GM12878 (cell line): ENCODE results near the gene GREM1. TPM values are rescaled to one million over a fixed set of nuclear protein-coding genes. Genes with fewer than 3 reads are reported as not detected.

Source experiments
- ATAC-seq: fragments of 200-7000 bp; cut with Tn5 transposase; 3 replicates; pipeline ENCODE4 v1.9.1; 2020; ENCODE audit warnings: mild to moderate bottlenecking, moderate library complexity
- BruUV-seq: library from RNA; stranded (reverse); fragments of 400-500 nt; replicated peaks from 2 replicates; lab custom pipeline; 2021; lab: Mats Ljungman, UMichigan
- CTCF ChIA-PET: fragments of 300-600 bp; sonication (Branson Sonifier 250); formaldehyde crosslinking; extraction: SDS; loops from one replicate; lab custom pipeline; 2021; ENCODE audit warnings: inconsistent platforms; lab: Yijun Ruan, JAX
- POLR2A ChIA-PET: fragments of 350-600 bp; formaldehyde crosslinking; extraction: SDS; loops from one replicate; lab custom pipeline; 2021; ENCODE audit warnings: inconsistent platforms; lab: Charles Lee
- RAD21 ChIA-PET: fragments of 300-600 bp; sonication (Branson Sonifier 250); formaldehyde crosslinking; loops from one replicate; lab custom pipeline; 2023; ENCODE audit warnings: antibody characterized with exemption; ENCODE audit not compliant: unreplicated experiment; lab: Charles Lee
- SMC1A ChIA-PET: fragments of 300-600 bp; sonication (Branson Sonifier 250); formaldehyde crosslinking; loops from one replicate; lab custom pipeline; 2023; ENCODE audit not compliant: unreplicated experiment, uncharacterized antibody; lab: Charles Lee
- DNase-seq: peaks from one replicate; pipeline ENCODE4 v3.0.0-alpha.2; 2011; ENCODE audit warnings: low read depth, low spot score
- FAIRE-seq: peaks from 3 replicates; lab custom pipeline; 2011; peaks lifted over from hg19 to GRCh38; lab: Jason Lieb, UNC
- H2AFZ ChIP-seq: 2 replicates; pipeline ENCODE4 v1.6.0; 2011; ENCODE audit warnings: low read depth, low read length, control low read depth; ENCODE audit not compliant: control insufficient read depth
- H3K27ac ChIP-seq: 2 replicates; pipeline ENCODE4 v1.5.1; 2011; ENCODE audit warnings: control low read depth; ENCODE audit not compliant: control insufficient read depth, insufficient read depth
- H3K27me3 ChIP-seq, 2 experiments: replicated peaks in 1 of 2; 2 replicates each; pipeline versions ENCODE4 v1.6.0 to v1.6.1; 2011; ENCODE audit warnings: low read length in 1 of 2; ENCODE audit not compliant: control insufficient read depth in 2 of 2, insufficient read depth in 2 of 2
- H3K36me3 ChIP-seq, 2 experiments: 2 replicates each; pipeline ENCODE4 v1.5.1; 2011; ENCODE audit warnings: low read length in 1 of 2; ENCODE audit not compliant: control insufficient read depth in 2 of 2, insufficient read depth in 2 of 2
- H3K4me1 ChIP-seq: 2 replicates; pipeline ENCODE4 v1.6.1; 2011; ENCODE audit warnings: mild to moderate bottlenecking, low read length, moderate library complexity, mixed read lengths; ENCODE audit not compliant: control insufficient read depth, insufficient read depth
- H3K4me2 ChIP-seq: 2 replicates; pipeline ENCODE4 v1.6.0; 2011; ENCODE audit warnings: control low read depth; ENCODE audit not compliant: control insufficient read depth, insufficient read depth
- H3K4me3 ChIP-seq: fragments of 200-600 bp; sonication (generic); 2 replicates; pipeline ENCODE4 v1.5.1; 2016
- H3K79me2 ChIP-seq: 2 replicates; pipeline ENCODE4 v1.6.0; 2011; ENCODE audit warnings: low read length; ENCODE audit not compliant: control insufficient read depth, insufficient read depth
- H3K9ac ChIP-seq: 2 replicates; pipeline ENCODE4 v1.8.0; 2011; ENCODE audit warnings: low read length, control low read depth, mixed read lengths; ENCODE audit not compliant: control insufficient read depth, insufficient read depth
- H3K9me3 ChIP-seq: replicated peaks from 3 replicates; pipeline ENCODE4 v1.5.1; 2011; ENCODE audit warnings: mild to moderate bottlenecking, low read length; ENCODE audit not compliant: control insufficient read depth, insufficient read depth
- H4K20me1 ChIP-seq: 2 replicates; pipeline ENCODE4 v1.6.0; 2011; ENCODE audit not compliant: control insufficient read depth, insufficient read depth
- CHD4 ChIP-seq: fragments of 200-600 bp; sonication (generic); IDR thresholded peaks from 2 replicates; pipeline ENCODE4 v1.6.1; 2016; ENCODE audit warnings: mild to moderate bottlenecking
- KAT2A ChIP-seq: conservative IDR thresholded peaks from 2 replicates; pipeline ENCODE4 v1.6.1; 2011; ENCODE audit warnings: low read depth, low read length; ENCODE audit not compliant: control insufficient read depth
- MXI1 ChIP-seq: fragments of 150-350 bp; IDR thresholded peaks from 2 replicates; pipeline ENCODE4 v1.6.1; 2011; ENCODE audit warnings: low read depth, mild to moderate bottlenecking, inconsistent platforms, low read length, improper control_type of control experiment
- NFYA ChIP-seq: IDR thresholded peaks from 2 replicates; pipeline ENCODE4 v1.6.1; 2011; ENCODE audit warnings: low read depth, mild to moderate bottlenecking, low read length, improper control_type of control experiment, borderline replicate concordance
- NRF1 ChIP-seq: conservative IDR thresholded peaks from 2 replicates; pipeline ENCODE4 v1.6.1; 2011; ENCODE audit warnings: mild to moderate bottlenecking, low read depth, low read length, improper control_type of control experiment
- PAX8 ChIP-seq: fragments of 450-650 bp; IDR thresholded peaks from 2 replicates; pipeline ENCODE4 v1.6.1; 2017; ENCODE audit warnings: mild to moderate bottlenecking, moderate library complexity
- RB1 ChIP-seq: fragments of 450-650 bp; formaldehyde crosslinking; IDR thresholded peaks from 2 replicates; pipeline ENCODE4 v1.6.1; 2017; ENCODE audit warnings: mild to moderate bottlenecking, borderline replicate concordance
- SP1 ChIP-seq: IDR thresholded peaks from one replicate; pipeline ENCODE4 v1.6.1; 2011; ENCODE audit warnings: low read depth, low read length
- ZBTB4 ChIP-seq: fragments of 450-650 bp; formaldehyde crosslinking; IDR thresholded peaks from 2 replicates; pipeline ENCODE4 v1.4.0; 2022; ENCODE audit warnings: mild to moderate bottlenecking, moderate library complexity
- ZNF217 ChIP-seq: fragments of 450-650 bp; IDR thresholded peaks from 2 replicates; pipeline ENCODE4 v1.6.1; 2017; ENCODE audit warnings: antibody characterized with exemption, mild to moderate bottlenecking
- WGBS: methylation state at CpG from one replicate; pipeline ENCODE4 v1.1.6; 2016; ENCODE audit warnings: low lambda C conversion rate; ENCODE audit not compliant: insufficient replicate concordance, insufficient coverage; ENCODE audit errors: missing lambda C conversion rate; 5-methylcytosine and 5-hydroxymethylcytosine counted together
- in situ Hi-C: fragments of 300-500 bp; cut with MboI; formaldehyde crosslinking; loops from 9 replicates; pipeline ENCODE4 v1.14.3; 2018; ENCODE audit warnings: mixed read lengths
- intact Hi-C: fragments of 100-400 bp; cut with micrococcal nuclease; formaldehyde crosslinking; loops from one replicate; pipeline ENCODE4 v1.14.2; 2022; ENCODE audit not compliant: unreplicated experiment
- polyA plus RNA-seq, 11 experiments: library from polyadenylated mRNA; depleted of rRNA in 4 of 11; unstranded in 6 of 11; stranded (reverse) in 5 of 11; fragments of >200 nt; fragmentation: Nextera tagmentation in 4 of 11; fragmentation: Illumina TruSeq in 1 of 11; extraction: Ambion mirVana in 4 of 11; extraction: Trizol in 1 of 11; gene quantifications; 1 replicate in 1 of 11; 2 replicates in 10 of 11; pipeline versions ENCODE4 v1.2.1 to v1.2.3, GENCODE V29; 2011 to 2016; ENCODE audit warnings: inconsistent platforms in 2 of 11, missing spikeins in 2 of 11, low read depth in 1 of 11
- total RNA-seq, 4 experiments: library from RNA; depleted of rRNA in 3 of 4; stranded (reverse); fragments of >200 nt in 3 of 4; fragmentation: Illumina TruSeq in 1 of 4; extraction: Trizol in 1 of 4; gene quantifications; 2 replicates each; pipeline versions ENCODE4 v1.2.1 to v1.2.3, GENCODE V29; 2013 to 2021

Gene GREM1
- total and polyA plus RNA-seq, 10 of the 15 experiments (the other 5 are each of a cell fraction or from before 2014, with no cell fraction given): 0.08 to 0.36 (median 0.08) TPM; not detected in 7

DNA sequence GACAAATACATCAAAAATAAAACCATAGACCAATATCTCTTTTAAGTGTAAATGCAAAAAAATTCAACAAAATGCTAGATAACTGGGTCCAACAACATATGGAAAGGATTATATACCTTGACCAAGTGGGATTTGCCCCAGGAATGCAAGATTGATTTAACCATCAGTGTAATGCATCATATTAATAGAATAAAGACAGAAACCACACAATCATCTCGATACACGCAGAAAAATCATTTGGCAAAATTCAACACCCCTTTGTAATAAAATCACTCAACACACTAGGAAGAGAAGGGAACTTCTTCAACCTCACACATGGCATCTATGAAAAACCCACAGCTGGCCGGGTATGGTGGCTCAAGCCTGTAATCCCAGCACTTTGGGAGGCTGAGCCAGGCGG is 19.5 kb downstream of the GREM1 start:
- CTCF ChIA-PET: no interaction called here
- ATAC-seq (no peak), FAIRE-seq (no peak), DNase-seq (no peak)
- no peak overlapping the region for H3K9ac ChIP-seq
- H3K4me2 ChIP-seq: no peak overlapping the region
- no peak overlapping the region for H3K27ac ChIP-seq
- H3K79me2 ChIP-seq: no peaks in the 10 kb centered on the region
- in situ Hi-C loops (no loop called here), intact Hi-C loops (no loop called here)
- H3K4me3 ChIP-seq: no peak overlapping the region
- no TSS peak for BruUV-seq
- 24% methylated on average over 4 of the region's 4 CpGs for WGBS
- no peaks in the 10 kb centered on the region for H3K36me3 ChIP-seq
- H4K20me1 ChIP-seq: no peaks in the 10 kb centered on the region
- RAD21 ChIA-PET: no interaction called here
- H3K27me3 ChIP-seq: peaks cover 0 to 1% of the 10 kb centered on the region in 2 experiments; a peak in 1 of 4 replicates
- TF ChIP-seq SP1 (no peak), ZBTB4 (CRISPR knock-in tag) (no peak), CHD4 (no peak), MXI1 (no peak), PAX8 (no peak), RB1 (no peak), ZNF217 (no peak), KAT2A (no peak), NFYA (no peak), NRF1 (no peak)
- no peaks in the 10 kb centered on the region for H3K9me3 ChIP-seq
- POLR2A ChIA-PET: no interaction called here
- no peaks in the 10 kb centered on the region for H3K4me1 ChIP-seq
- SMC1A ChIA-PET: no interaction called here
- H2AFZ ChIP-seq: no peak overlapping the region
